AG20443 (cell line): Measurements from ENCODE around the gene SLC9C2.
"Not testable (repeated sequence)": the region's sequence is repeated elsewhere in the genome, so short reads cannot be mapped to it uniquely, and the experiment has no call there.

ENCODE experiments used
- DNase-seq: peaks from one replicate; pipeline ENCODE4 v3.0.0; 2012; ENCODE audit warnings: low spot score, mixed read lengths

Gene SLC9C2

DNA sequence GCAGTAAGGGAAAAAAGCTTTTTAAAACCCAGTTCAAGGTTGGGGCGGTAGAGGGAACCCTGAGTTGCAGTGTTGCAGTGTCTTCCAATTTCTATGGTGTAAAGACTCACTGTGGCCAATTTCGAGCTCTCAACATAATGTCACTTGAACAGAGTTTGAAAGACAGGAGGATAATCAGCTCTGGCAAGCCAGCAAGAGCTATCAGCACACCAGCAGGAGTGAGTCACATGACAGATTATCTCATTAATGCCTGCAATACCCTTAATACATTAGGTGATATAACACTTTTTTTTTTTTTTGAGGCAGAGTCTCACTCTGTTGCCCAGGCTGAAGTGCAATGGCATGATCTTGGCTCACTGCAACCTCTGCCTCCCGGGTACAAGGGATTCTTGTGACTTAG is 22.8 kb downstream of the SLC9C2 start:
- DNase-seq, result no peak

- DNase-seq, result no peak
Observed at GRCh38 chr1:173573596-173573995, 29.3 kb downstream of the SLC9C2 start.

DNA sequence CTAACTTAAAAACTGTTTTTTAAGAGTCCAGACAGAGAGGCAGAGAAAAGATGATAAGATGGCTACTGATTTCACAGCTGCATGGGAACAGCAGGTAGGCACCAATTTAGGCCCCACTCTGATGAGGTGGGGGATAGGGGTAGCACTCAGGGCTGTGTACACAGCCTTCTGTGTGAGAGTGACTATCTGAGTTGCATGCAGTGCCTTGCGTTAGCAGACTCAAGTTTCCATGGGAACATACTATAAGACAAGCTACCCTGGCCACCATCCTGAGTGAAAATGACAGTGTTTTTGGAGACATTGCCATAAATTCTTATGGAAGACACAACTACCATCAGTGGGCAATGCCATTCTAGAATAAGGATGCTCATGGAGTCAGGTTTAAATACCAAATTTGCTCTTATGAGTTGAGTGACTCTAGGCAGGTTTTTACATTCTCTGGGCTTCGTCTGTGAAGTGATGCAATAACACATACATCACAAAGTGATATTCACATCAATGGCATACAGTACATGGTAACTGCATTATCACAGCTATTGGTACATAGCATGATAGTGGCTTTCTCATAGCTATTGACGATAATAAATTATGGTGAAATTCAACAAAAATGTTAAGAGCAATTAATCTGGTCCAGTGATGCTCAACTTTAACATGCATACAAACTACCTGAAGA is 30.5 kb downstream of the SLC9C2 start:
- DNase-seq, result no peak

GRCh38 chr1:173570370-173571007 is 32.4 kb downstream of the SLC9C2 start:
- DNase-seq, result no peak

GRCh38 chr1:173568483-173568882 is 34.4 kb downstream of the SLC9C2 start:
- DNase-seq, result no peak

DNA sequence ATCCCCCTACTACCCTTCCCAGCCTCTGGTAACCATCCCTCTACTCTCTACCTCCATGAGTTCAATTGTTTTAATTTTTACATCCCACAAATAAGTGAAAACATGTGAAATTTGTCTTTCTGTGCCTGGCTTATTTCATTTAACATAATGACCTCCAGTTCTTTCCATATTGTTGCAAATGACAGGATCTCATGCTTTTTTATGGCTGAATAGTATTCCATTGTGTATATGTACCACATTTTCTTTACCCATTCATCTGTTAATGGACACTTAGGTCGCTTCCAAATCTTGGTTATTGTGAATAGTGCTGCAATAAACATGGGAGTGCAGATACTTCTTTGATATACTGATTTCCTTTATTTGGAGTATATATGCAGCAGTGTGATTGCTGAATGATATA is 39.0 kb downstream of the SLC9C2 start:
- DNase-seq, result not testable (repeated sequence)

- no peak for DNase-seq
Observed at GRCh38 chr1:173562813-173563212, 40.1 kb downstream of the SLC9C2 start.

- DNase-seq, result no peak
Observed at GRCh38 chr1:173561263-173561662, 41.6 kb downstream of the SLC9C2 start.

GRCh38 chr1:173560285-173560880 is 42.5 kb downstream of the SLC9C2 start:
- no peak for DNase-seq

- DNase-seq, result no peak
Observed at GRCh38 chr1:173555651-173556305, 47.1 kb downstream of the SLC9C2 start.

DNA sequence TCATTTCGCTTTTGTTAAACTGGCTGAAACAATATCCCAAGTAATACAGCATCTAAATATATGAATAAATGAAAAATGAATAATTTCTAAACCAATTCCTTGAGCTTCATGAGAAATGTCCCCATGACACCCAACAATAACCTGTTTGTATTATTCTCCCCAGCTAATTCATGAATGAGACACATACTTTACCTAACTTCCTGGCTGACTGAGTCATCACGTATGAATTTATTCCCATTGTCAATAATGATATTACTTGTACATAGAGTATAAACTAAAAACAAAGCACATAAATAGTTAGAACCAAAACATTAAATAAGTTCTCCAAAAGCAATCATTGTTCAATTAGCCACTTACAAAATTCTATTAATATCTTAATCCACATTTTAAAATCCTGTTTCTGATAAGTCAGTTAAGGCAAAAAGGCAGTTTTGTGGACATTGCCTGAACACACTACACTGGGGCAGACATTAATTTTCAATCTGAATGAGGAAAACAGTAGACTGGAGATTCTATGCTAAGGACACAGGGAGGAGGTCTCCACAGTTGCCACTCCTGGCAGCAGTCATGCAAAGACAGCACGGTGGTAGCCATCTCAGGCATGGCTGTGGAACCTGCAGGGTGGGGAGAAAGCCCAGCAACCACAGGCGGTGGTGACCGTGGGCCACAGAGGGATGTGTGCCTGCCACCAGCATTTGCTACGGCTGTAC is 48.2 kb downstream of the SLC9C2 start:
- DNase-seq, result no peak

DNA sequence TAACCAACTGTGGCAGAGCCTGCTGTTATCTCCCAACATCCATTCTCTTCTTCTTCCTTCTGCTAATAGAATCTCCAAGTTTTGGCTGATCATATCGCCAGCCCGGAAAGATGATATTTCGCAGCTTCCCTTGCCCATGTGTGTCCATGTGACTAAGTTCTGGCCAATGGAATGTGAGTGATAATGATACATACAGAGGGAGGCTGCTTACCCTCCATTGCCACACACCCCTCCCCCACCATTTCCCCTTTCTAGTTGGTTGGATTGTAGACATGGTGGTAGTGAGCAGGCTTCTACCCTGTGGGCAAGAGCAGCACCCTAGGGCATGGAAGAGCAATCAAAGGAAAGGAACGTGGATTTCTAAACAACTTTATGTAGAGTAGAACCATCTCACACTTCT is 48.8 kb downstream of the SLC9C2 start:
- DNase-seq, result no peak

GRCh38 chr1:173553312-173553711 is 49.6 kb downstream of the SLC9C2 start:
- no peak for DNase-seq

GRCh38 chr1:173551699-173552098 is 51.2 kb downstream of the SLC9C2 start:
- no peak for DNase-seq

DNA sequence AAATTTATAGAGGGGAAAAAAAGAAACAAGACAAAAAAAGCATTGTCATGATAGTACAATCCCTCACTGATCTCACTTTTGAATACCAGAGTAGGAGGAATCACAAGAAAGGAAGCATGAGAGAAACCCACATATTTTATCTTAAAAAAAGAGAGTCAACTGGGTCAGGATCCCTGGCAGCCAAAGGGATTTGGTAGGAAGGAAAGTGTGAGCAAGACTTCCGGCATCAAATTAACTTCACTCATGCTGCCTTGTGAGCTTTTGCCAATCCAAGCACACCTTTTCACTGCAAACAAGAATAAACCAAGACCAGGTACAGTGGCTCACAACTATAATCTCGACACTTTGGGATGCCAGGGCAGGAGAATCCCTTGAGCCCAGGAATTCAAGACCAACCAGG is 53.1 kb downstream of the SLC9C2 start:
- no peak for DNase-seq

- DNase-seq, result no peak
Observed at GRCh38 chr1:173545688-173546087, 57.2 kb downstream of the SLC9C2 start.

GRCh38 chr1:173536223-173536622 is 66.6 kb downstream of the SLC9C2 start:
- no peak for DNase-seq

- no peak for DNase-seq
Observed at GRCh38 chr1:173532237-173532636, 70.6 kb downstream of the SLC9C2 start.

- DNase-seq, result no peak
Observed at GRCh38 chr1:173530795-173531693, 71.8 kb downstream of the SLC9C2 start.

- no peak for DNase-seq
Observed at GRCh38 chr1:173529106-173529505, 73.8 kb downstream of the SLC9C2 start.

GRCh38 chr1:173527151-173527826 is 75.6 kb downstream of the SLC9C2 start:
- DNase-seq, result no peak
